Heart left ventricle (tissue), 13 donors: Measurements from ENCODE around the gene FOLR3.

Experiments used
- POLR2A ChIP-seq, 2 donors: fragments of 450-650 bp; IDR thresholded peaks; one replicate each; pipeline ENCODE4 v1.6.1; 2017; ENCODE audit warnings: antibody characterized with exemption in 2 of 2, mild to moderate bottlenecking in 2 of 2, moderate library complexity in 2 of 2
- TF ChIP-seq, protein P1 (sequence below), 12 donors: fragments of 200-600 bp; sonication (generic) in 4 of 12; IDR thresholded peaks; one replicate each; pipeline versions ENCODE4 v1.5.0 to v1.8.0; 2018 to 2022; ENCODE audit warnings: antibody characterized with exemption in 12 of 12, mild to moderate bottlenecking in 5 of 12
- donor health status: ischemic (EF 13 %, LVEDD 7.1; RV severe dilation, severe dysfunction).
- donor health status: DM: no; HTN: yes; CAD: no.
- donor health status: DM: no; HTN: no; CAD: no.
- donor health status: ischemic (EF 25% LVEDD 6.9; RV normal size, moderate dysfunction).
- donor health status: ischemic (EF 25% LVEDD 5.7; RV mildly dilated, moderate dysfunction).
- donor health status: ischemic (EF 35%, LVEDD 5.7; RV mildly dilated, moderate dysfunction).
- donor health status: nonischemic (EF 11% LVEDD 7.7; RV severe dilation, severe dysfunction).
- donor health status: DM: yes; HTN: yes; CAD: no.
- donor health status: PGD.
- donor health status: ischemic (EF 29% LVEDD 5.4; RV normal size, mild dysfunction).
- donor health status: nonischemic (EF 23%, LVEDD 6.1; RV moderate dilation, normal function).

GRCh38 chr11:72138821-72139390 is 3.4 kb downstream of the FOLR3 start:
- no peak for TF ChIP-seq POLR2A (IDR thresholded peaks at IDR 0.05)
- TF ChIP-seq, protein P1, sequence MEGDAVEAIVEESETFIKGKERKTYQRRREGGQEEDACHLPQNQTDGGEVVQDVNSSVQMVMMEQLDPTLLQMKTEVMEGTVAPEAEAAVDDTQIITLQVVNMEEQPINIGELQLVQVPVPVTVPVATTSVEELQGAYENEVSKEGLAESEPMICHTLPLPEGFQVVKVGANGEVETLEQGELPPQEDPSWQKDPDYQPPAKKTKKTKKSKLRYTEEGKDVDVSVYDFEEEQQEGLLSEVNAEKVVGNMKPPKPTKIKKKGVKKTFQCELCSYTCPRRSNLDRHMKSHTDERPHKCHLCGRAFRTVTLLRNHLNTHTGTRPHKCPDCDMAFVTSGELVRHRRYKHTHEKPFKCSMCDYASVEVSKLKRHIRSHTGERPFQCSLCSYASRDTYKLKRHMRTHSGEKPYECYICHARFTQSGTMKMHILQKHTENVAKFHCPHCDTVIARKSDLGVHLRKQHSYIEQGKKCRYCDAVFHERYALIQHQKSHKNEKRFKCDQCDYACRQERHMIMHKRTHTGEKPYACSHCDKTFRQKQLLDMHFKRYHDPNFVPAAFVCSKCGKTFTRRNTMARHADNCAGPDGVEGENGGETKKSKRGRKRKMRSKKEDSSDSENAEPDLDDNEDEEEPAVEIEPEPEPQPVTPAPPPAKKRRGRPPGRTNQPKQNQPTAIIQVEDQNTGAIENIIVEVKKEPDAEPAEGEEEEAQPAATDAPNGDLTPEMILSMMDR (IDR thresholded peaks at IDR 0.05): no peak
